ENCODE data around the gene ART5.

DNA sequence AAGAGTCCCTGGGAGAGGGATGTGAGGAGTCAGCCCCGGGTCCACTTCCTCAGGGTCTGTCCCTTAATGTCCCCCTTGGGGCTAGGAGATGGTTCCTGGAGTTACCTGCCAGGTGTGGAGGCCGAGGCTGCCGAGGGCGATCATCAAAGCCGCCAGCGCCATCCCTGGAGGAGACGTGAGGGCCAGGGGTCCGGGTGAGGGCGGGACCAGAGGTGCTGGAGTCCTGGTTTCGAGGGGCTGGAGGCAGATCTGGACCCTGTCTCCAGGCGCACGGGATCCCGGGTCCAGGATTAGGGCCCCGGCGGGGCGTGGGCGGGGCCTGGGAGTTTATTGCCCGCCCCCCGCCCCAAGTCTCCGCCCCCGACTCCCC lies at the start of gene ART5:
- TF ChIP-seq EP300 (IDR thresholded peaks at IDR 0.05; ENCODE audit: borderline replicate concordance) (no peak), CEBPB (IDR thresholded peaks at IDR 0.05) (no peak), EGR1 (IDR thresholded peaks at IDR 0.05) (no peak), NFIC (IDR thresholded peaks at IDR 0.05) (no peak), ZBTB7A (IDR thresholded peaks at IDR 0.05; ENCODE audit: low read depth) (no peak), TAF1 (IDR thresholded peaks at IDR 0.05; ENCODE audit: low read depth) (no peak)
- TF ChIP-seq, protein P1, sequence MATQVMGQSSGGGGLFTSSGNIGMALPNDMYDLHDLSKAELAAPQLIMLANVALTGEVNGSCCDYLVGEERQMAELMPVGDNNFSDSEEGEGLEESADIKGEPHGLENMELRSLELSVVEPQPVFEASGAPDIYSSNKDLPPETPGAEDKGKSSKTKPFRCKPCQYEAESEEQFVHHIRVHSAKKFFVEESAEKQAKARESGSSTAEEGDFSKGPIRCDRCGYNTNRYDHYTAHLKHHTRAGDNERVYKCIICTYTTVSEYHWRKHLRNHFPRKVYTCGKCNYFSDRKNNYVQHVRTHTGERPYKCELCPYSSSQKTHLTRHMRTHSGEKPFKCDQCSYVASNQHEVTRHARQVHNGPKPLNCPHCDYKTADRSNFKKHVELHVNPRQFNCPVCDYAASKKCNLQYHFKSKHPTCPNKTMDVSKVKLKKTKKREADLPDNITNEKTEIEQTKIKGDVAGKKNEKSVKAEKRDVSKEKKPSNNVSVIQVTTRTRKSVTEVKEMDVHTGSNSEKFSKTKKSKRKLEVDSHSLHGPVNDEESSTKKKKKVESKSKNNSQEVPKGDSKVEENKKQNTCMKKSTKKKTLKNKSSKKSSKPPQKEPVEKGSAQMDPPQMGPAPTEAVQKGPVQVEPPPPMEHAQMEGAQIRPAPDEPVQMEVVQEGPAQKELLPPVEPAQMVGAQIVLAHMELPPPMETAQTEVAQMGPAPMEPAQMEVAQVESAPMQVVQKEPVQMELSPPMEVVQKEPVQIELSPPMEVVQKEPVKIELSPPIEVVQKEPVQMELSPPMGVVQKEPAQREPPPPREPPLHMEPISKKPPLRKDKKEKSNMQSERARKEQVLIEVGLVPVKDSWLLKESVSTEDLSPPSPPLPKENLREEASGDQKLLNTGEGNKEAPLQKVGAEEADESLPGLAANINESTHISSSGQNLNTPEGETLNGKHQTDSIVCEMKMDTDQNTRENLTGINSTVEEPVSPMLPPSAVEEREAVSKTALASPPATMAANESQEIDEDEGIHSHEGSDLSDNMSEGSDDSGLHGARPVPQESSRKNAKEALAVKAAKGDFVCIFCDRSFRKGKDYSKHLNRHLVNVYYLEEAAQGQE (IDR thresholded peaks at IDR 0.05; ENCODE audit: low read depth): no peak
- TF ChIP-seq, protein P2, sequence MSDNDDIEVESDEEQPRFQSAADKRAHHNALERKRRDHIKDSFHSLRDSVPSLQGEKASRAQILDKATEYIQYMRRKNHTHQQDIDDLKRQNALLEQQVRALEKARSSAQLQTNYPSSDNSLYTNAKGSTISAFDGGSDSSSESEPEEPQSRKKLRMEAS (IDR thresholded peaks at IDR 0.05): no peak

Measured in Ishikawa (cell line).